ENCODE results near the gene BRD7. TPM values are rescaled to one million over a fixed set of nuclear protein-coding genes. Genes with fewer than 3 reads are reported as not detected.

The BRD7 gene
- polyA plus RNA-seq, 2 of the 4 experiments (the other 2 are of a cell fraction) = 60.4 to 94.5 TPM

DNA sequence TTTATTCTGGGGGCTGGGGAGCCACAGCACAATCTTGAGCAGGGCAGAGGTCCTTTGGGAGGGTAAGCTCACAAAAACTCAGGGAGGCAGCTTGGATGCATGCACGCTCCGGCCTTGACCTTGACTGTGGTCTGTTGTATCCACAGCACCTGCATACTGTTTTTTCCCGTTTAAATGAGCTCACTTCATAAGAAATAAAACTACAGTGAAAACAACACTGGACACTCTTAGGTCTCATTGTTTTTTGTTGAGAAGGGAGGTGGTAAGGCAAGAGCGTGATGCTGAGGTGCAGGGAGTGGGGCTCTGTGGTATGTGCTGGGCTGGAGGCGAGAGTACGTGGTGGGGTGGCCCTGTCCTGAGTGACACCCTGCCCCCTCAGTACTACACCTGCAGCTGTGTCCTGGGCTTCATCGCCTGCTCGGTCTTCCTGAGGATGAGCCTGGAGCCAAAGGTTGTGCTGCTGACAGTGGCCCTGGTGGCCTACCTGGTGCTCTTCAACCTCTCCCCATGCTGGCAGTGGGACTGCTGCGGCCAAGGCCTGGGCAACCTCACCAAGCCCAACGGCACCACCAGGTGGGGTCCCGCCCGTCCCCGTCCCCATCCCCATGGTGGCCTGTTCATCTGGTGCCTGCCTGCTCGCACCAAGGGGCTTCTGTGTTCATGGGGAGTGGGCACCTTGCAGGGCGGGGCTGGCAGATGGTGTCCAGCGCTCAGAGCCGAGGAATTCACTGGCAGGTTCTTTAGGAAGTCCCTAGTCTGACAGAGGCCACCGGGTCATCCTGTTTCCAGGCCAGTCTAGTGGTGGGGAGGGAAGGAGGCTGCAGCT is 58.3 kb downstream of the BRD7 start:
- DNase-seq (ENCODE audit: low read depth in 1 of 2, low spot score in 1 of 2) = no peak
- H3K4me3 ChIP-seq = no peak overlapping the region
- peak; percentile 23 to 35; a peak in 4 of 6 replicates for ATAC-seq
- H3K4me1 ChIP-seq = no peaks in the 10 kb centered on the region
- H3K27ac ChIP-seq = no peak overlapping the region
- H3K9me3 ChIP-seq = no peaks in the 10 kb centered on the region
- 90% methylated on average over 13 of the region's 18 CpGs for WGBS (ENCODE audit: missing lambda C conversion rate)
- H3K4me2 ChIP-seq = no peak overlapping the region
- TF ChIP-seq FOXS1 (CRISPR knock-in tag; IDR thresholded peaks at IDR 0.05) (no peak), SMC3 (IDR thresholded peaks at IDR 0.05) (no peak)
- TF ChIP-seq, protein P1, sequence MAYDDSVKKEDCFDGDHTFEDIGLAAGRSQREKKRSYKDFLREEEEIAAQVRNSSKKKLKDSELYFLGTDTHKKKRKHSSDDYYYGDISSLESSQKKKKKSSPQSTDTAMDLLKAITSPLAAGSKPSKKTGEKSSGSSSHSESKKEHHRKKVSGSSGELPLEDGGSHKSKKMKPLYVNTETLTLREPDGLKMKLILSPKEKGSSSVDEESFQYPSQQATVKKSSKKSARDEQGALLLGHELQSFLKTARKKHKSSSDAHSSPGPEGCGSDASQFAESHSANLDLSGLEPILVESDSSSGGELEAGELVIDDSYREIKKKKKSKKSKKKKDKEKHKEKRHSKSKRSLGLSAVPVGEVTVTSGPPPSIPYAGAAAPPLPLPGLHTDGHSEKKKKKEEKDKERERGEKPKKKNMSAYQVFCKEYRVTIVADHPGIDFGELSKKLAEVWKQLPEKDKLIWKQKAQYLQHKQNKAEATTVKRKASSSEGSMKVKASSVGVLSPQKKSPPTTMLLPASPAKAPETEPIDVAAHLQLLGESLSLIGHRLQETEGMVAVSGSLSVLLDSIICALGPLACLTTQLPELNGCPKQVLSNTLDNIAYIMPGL (CRISPR knock-in tag; IDR thresholded peaks at IDR 0.05; ENCODE audit: borderline replicate concordance) = no peak
- TF ChIP-seq, protein P2, sequence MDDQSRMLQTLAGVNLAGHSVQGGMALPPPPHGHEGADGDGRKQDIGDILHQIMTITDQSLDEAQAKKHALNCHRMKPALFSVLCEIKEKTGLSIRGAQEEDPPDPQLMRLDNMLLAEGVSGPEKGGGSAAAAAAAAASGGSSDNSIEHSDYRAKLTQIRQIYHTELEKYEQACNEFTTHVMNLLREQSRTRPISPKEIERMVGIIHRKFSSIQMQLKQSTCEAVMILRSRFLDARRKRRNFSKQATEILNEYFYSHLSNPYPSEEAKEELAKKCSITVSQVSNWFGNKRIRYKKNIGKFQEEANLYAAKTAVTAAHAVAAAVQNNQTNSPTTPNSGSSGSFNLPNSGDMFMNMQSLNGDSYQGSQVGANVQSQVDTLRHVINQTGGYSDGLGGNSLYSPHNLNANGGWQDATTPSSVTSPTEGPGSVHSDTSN (IDR thresholded peaks at IDR 0.05) = no peak
- ChIA-PET POLR2A (no interaction called here), CTCF (interaction anchor here (1.4 to 1.8 kb wide), 2 partner anchors 16 to 65 kb away, joined by 4 to 5 read pairs; no protein-coding TSS in a partner anchor)
- FAIRE-seq = no peak

DNA sequence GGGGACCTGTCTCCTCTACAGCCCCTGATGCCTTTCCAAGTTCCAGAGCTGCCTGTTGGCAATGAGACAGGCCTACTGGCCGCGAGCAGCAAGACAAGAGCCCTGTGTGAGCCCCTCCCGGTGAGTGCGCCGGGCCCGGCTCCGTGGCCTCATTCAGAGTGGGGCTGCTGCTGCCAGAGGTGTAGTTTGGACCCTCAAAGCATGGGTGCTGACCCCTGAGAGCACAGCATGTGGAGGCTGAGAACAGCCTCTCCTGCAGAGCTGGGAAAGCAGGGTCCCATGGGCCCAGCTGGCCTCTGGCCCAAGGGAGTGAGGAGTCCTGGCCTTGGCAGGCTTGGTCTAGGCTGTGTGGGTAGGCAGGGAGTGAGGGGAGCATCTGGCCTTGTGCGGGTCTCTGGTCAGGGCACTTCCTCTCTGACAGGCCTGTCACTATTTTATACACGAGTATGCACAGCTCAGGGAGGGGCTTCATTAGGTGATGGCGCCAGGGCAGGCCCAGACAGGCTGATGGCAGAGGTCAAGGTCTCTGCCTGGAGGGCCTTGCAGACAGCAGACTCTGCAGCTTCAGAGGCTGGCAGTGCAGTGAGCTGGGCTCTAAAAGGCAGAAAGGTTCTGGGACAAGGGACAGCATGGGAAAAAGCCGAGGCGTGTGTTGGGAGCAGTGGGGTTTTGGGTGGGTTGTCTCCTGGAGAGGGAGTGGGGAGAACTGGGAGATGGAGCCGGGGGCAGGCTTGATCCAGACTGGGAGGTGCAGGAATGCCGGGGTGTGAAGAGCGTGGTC is 59.1 kb downstream of the BRD7 start:
- Histone ChIP-seq H3K4me3 (no peak overlapping the region), H3K4me1 (no peaks in the 10 kb centered on the region), H3K9me3 (no peaks in the 10 kb centered on the region), H3K27ac (no peak overlapping the region), H3K4me2 (no peak overlapping the region)
- FAIRE-seq (no peak), ATAC-seq (peak; percentile 11 to 28; a peak in 4 of 6 replicates), DNase-seq (ENCODE audit: low read depth in 1 of 2, low spot score in 1 of 2) (no peak)
- ChIA-PET CTCF (interaction anchor here (1.4 to 1.7 kb wide), 2 partner anchors 45 to 64 kb away, joined by 5 to 6 read pairs; no protein-coding TSS in a partner anchor), POLR2A (no interaction called here)
- 96% methylated on average over 11 of the region's 15 CpGs for WGBS (ENCODE audit: missing lambda C conversion rate)
- no peak for TF ChIP-seq EHMT2 (IDR thresholded peaks at IDR 0.05; ENCODE audit: low read depth)
- no peak for TF ChIP-seq BHLHE40 (IDR thresholded peaks at IDR 0.05; ENCODE audit: low read depth, low read length)
- TF ChIP-seq ZSCAN20 (CRISPR knock-in tag; IDR thresholded peaks at IDR 0.05) = no peak
- TF ChIP-seq HDAC2 (IDR thresholded peaks at IDR 0.05) = no peak
- no peak for TF ChIP-seq EHF (CRISPR knock-in tag; IDR thresholded peaks at IDR 0.05)
- no peak for TF ChIP-seq HOXA7 (CRISPR knock-in tag; IDR thresholded peaks at IDR 0.05)
- TF ChIP-seq FOSL2 (IDR thresholded peaks at IDR 0.05) = no peak
- TF ChIP-seq FOSL2 (CRISPR knock-in tag; IDR thresholded peaks at IDR 0.05) = no peak
- TF ChIP-seq, protein P3, sequence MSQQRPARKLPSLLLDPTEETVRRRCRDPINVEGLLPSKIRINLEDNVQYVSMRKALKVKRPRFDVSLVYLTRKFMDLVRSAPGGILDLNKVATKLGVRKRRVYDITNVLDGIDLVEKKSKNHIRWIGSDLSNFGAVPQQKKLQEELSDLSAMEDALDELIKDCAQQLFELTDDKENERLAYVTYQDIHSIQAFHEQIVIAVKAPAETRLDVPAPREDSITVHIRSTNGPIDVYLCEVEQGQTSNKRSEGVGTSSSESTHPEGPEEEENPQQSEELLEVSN (IDR thresholded peaks at IDR 0.05; ENCODE audit: borderline replicate concordance, low read depth) = no peak
- no peak for TF ChIP-seq FOXS1 (CRISPR knock-in tag; IDR thresholded peaks at IDR 0.05)
- TF ChIP-seq JUNB (IDR thresholded peaks at IDR 0.05) = no peak
- no peak for TF ChIP-seq RFX5 (IDR thresholded peaks at IDR 0.05)
- TF ChIP-seq FOSB (CRISPR knock-in tag; IDR thresholded peaks at IDR 0.05) = no peak
- no peak for TF ChIP-seq GATA3 (IDR thresholded peaks at IDR 0.05; ENCODE audit: borderline replicate concordance)
- TF ChIP-seq SREBF2 (IDR thresholded peaks at IDR 0.05) = no peak
- no peak for TF ChIP-seq MYC (IDR thresholded peaks at IDR 0.05; ENCODE audit: borderline replicate concordance, low read length)

DNA sequence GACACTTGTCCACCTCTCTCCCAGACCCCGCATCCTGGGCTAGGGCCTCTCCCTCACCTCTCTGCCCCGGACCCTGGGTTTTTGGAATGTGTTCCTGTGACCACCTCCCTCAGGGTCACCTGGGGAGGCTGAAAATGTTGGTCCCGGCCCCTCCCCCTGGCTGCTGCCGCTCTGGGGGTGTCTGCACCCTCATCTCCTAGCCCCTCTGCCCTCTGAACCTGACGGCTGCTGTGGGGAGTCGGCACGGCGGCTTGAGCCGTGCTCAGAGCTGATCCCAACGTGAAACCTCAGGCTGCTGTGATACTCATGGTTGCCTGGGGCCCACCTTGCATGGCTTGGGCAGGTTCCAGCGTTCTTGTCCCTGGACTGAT is 59.6 kb downstream of the BRD7 start:
- TF ChIP-seq FOSL2 (IDR thresholded peaks at IDR 0.05) (no peak), FOSL2 (CRISPR knock-in tag; IDR thresholded peaks at IDR 0.05) (no peak)
- ATAC-seq = peak; percentile 1 to 2; a peak in 1 of 6 replicates
- DNase-seq (ENCODE audit: low read depth in 1 of 2, low spot score in 1 of 2) = no peak
- ChIA-PET POLR2A (no interaction called here), CTCF (interaction anchor here (1.7 kb wide), 1 partner anchor 46 kb away, joined by 6 read pairs; no protein-coding TSS in a partner anchor)
- no peaks in the 10 kb centered on the region for H3K9me3 ChIP-seq
- H3K27ac ChIP-seq = no peak overlapping the region
- H3K4me3 ChIP-seq = no peak overlapping the region
- WGBS (ENCODE audit: missing lambda C conversion rate) = 88% methylated on average over 11 of the region's 11 CpGs
- no peak for FAIRE-seq
- H3K4me1 ChIP-seq = no peaks in the 10 kb centered on the region
- no peak overlapping the region for H3K4me2 ChIP-seq

Data from A549 (cell line).